Measurements from ENCODE around the gene RAB44. TPM values are rescaled to one million over a fixed set of nuclear protein-coding genes. Genes with fewer than 3 reads are reported as not detected.

RAB44 gene
- total and polyA plus RNA-seq, 2 of the 13 experiments (the other 11 are each of a cell fraction or from before 2014, with no cell fraction given) = not detected

DNA sequence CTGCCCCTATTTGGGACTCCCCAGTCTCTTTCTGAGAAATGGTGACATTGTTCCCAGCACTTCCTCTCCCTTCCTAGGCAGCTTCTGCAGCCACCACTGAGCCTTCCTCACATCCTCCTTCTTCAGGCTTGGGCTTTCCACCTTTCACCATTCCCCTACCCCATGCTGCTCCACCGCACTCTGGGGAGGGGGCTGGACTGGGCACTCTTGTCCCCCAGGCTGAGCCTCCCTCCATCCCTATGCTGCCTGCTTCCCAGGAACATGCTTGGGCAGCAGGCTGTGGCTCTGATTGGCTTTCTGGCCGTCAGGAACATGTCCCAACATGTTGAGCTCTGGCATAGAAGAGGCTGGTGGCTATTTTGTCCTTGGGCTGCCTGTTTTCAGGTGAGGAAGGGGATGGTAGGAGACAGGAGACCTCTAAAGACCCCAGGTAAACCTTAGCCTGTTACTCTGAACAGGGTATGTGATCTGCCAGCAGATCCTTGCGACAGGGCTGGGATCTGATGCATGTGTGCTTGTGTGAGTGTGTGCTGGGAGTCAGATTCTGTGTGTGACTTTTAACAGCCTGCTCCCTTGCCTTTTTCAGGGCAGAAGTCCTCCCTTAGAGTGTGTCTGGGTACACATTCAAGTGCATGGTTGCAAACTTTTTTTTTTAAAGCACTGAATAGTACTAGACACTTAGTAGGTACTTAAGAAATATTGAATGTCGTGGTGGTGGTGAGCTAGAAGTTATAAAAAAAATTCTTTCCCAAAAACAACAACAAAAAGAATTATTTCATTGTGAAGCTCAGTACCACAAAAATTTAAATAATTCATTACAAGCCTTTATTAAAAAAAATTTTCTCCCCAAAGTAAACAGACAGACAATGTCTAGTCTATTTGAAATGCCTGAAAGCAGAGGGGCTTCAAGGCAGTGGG, 21.2 kb upstream of the RAB44 start (continued):
- TF ChIP-seq JARID2 (CRISPR knock-in tag; IDR thresholded peaks at IDR 0.05; ENCODE audit: insufficient replicate concordance) (peak; percentile 73), KDM5B (CRISPR knock-in tag; IDR thresholded peaks at IDR 0.05; ENCODE audit: borderline replicate concordance) (peak; percentile 49; the same call in 1 of the 2 replicates), NFYC (CRISPR knock-in tag; IDR thresholded peaks at IDR 0.05) (peak; percentile 69), ZNF337 (CRISPR knock-in tag; IDR thresholded peaks at IDR 0.05; ENCODE audit: borderline replicate concordance, low read depth) (no peak), ZBTB43 (CRISPR knock-in tag; conservative IDR thresholded peaks at IDR 0.05) (no peak), ZBTB7A (CRISPR knock-in tag; IDR thresholded peaks at IDR 0.05) (peak; percentile 83), SMYD3 (CRISPR knock-in tag; IDR thresholded peaks at IDR 0.05) (no peak), ZNF329 (CRISPR knock-in tag; IDR thresholded peaks at IDR 0.05; ENCODE audit: low read depth) (peak; percentile 55; the same call in 1 of the 2 replicates), ZNF83 (CRISPR knock-in tag; IDR thresholded peaks at IDR 0.05; ENCODE audit: borderline replicate concordance) (0 out of 2 replicates have a peak, but pooled peaks have one; percentile 32), CC2D1A (CRISPR knock-in tag; IDR thresholded peaks at IDR 0.05) (no peak), RAD51 (IDR thresholded peaks at IDR 0.05; ENCODE audit: borderline replicate concordance) (no peak), ISX (CRISPR knock-in tag; conservative IDR thresholded peaks at IDR 0.05) (no peak), SP4 (CRISPR knock-in tag; IDR thresholded peaks at IDR 0.05) (peak; percentile 51; the same call in 1 of the 2 replicates), NBN (conservative IDR thresholded peaks at IDR 0.05) (no peak), THAP11 (CRISPR knock-in tag; IDR thresholded peaks at IDR 0.05) (peak; percentile 48; the same call in 1 of the 2 replicates), ZNF33B (CRISPR knock-in tag; IDR thresholded peaks at IDR 0.05) (no peak), ZNF558 (CRISPR knock-in tag; IDR thresholded peaks at IDR 0.05; ENCODE audit: borderline replicate concordance) (no peak; the same call in 1 of the 2 replicates), BRCA1 (CRISPR knock-in tag; IDR thresholded peaks at IDR 0.05) (peak; percentile 32; the same call in 1 of the 2 replicates), FOXO1 (CRISPR knock-in tag; IDR thresholded peaks at IDR 0.05) (peak; percentile 52; the same call in 1 of the 2 replicates), ZSCAN31 (CRISPR knock-in tag; IDR thresholded peaks at IDR 0.05; ENCODE audit: low read depth) (peak; percentile 37), REPIN1 (CRISPR knock-in tag; IDR thresholded peaks at IDR 0.05; ENCODE audit: borderline replicate concordance, low read depth) (peak; percentile 69; the same call in 1 of the 2 replicates)
- TF ChIP-seq, protein P1, sequence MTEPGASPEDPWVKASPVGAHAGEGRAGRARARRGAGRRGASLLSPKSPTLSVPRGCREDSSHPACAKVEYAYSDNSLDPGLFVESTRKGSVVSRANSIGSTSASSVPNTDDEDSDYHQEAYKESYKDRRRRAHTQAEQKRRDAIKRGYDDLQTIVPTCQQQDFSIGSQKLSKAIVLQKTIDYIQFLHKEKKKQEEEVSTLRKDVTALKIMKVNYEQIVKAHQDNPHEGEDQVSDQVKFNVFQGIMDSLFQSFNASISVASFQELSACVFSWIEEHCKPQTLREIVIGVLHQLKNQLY (CRISPR knock-in tag; IDR thresholded peaks at IDR 0.05) = peak; percentile 33; the same call in 1 of the 2 replicates
